Gastroesophageal sphincter (tissue), 3 donors: Measurements from ENCODE around the gene ZNF680.

ENCODE experiments used
- CTCF ChIP-seq, 4 experiments: fragments of 200-600 bp in 2 of 4; fragments of 450-650 bp in 2 of 4; sonication (generic) in 1 of 4; IDR thresholded peaks; one replicate each; pipeline ENCODE4 v1.5.1; 2017 to 2019; ENCODE audit warnings: antibody characterized with exemption in 4 of 4, mild to moderate bottlenecking in 2 of 4, moderate library complexity in 2 of 4
- EP300 ChIP-seq: sonication (generic); formaldehyde crosslinking; IDR thresholded peaks from one replicate; pipeline ENCODE4 v1.6.1; 2017; ENCODE audit warnings: antibody characterized with exemption, mild to moderate bottlenecking
- POLR2A ChIP-seq, 2 donors: fragments of 450-650 bp; IDR thresholded peaks; one replicate each; pipeline ENCODE4 v1.6.1; 2017; ENCODE audit warnings: antibody characterized with exemption in 2 of 2, mild to moderate bottlenecking in 2 of 2, moderate library complexity in 1 of 2

- TF ChIP-seq CTCF (IDR thresholded peaks at IDR 0.05) (no peak), EP300 (no peak), POLR2A (IDR thresholded peaks at IDR 0.05) (no peak)
These were observed 11.3 kb downstream of the ZNF680 start for GRCh38 chr7:64551375-64552142.
